BJ (cell line): ENCODE measurements around the gene ATF3. TPM values are rescaled to one million over a fixed set of nuclear protein-coding genes. Genes with fewer than 3 reads are reported as not detected.
A peak's percentile ranks its signal among the peaks of the same experiment; 100 is the strongest.

Source experiments
- CTCF ChIA-PET: fragments of 350-600 bp; formaldehyde crosslinking; extraction: SDS; loops from one replicate; lab custom pipeline; 2021; ENCODE audit warnings: antibody characterized with exemption, inconsistent platforms; lab: Yijun Ruan, JAX
- POLR2A ChIA-PET: fragments of 300-600 bp; sonication (Branson Sonifier 250); formaldehyde crosslinking; extraction: SDS; loops from one replicate; lab custom pipeline; 2021; ENCODE audit warnings: antibody characterized with exemption; lab: Charles Lee
- DNase-seq: peaks from one replicate; pipeline ENCODE4 v3.0.0-alpha.2; 2011; ENCODE audit warnings: low read depth
- H3K27me3 ChIP-seq: 2 replicates; pipeline ENCODE4 v1.6.0; 2011; ENCODE audit warnings: low read length; ENCODE audit not compliant: control insufficient read depth, insufficient read depth
- H3K36me3 ChIP-seq: 2 replicates; pipeline ENCODE4 v1.5.1; 2011; ENCODE audit warnings: low read length; ENCODE audit not compliant: control insufficient read depth, insufficient read depth
- H3K4me3 ChIP-seq: 2 replicates; pipeline ENCODE4 v1.5.1; 2011; ENCODE audit warnings: low read depth, mild to moderate bottlenecking, control low read depth, low read length
- CTCF ChIP-seq: IDR thresholded peaks from 2 replicates; pipeline ENCODE4 v1.5.1; 2011; ENCODE audit warnings: low read depth, mild to moderate bottlenecking, control low read depth, inconsistent platforms, low read length, moderate library complexity; ENCODE audit not compliant: insufficient read depth
- polyA plus RNA-seq: library from polyadenylated mRNA; depleted of rRNA; stranded (reverse); fragments of >200 nt; gene quantifications from 2 replicates; pipeline ENCODE4 v1.2.3, GENCODE V29; 2011

Gene ATF3
- polyA plus RNA-seq, 1 experiment, result 5.6 TPM

GRCh38 chr1:212628813-212629415 is 20.4 kb downstream of the ATF3 start:
- CTCF ChIA-PET, result interaction anchor here (0.7 to 5.7 kb wide), 5 partner anchors 10 to 159 kb away, joined by 3 to 31 read pairs (median 6); no protein-coding TSS in a partner anchor
- POLR2A ChIA-PET, result no interaction called here
- no peak for TF ChIP-seq CTCF
- Histone ChIP-seq H3K36me3 (no peaks in the 10 kb centered on the region), H3K27me3 (peaks cover 12% of the 10 kb centered on the region), H3K4me3 (no peak overlapping the region)
- no peak for DNase-seq

GRCh38 chr1:212629450-212630157 is 21.0 kb downstream of the ATF3 start:
- ChIA-PET CTCF (interaction anchor here (1.0 to 5.7 kb wide), 7 partner anchors 10 to 174 kb away, joined by 3 to 31 read pairs (median 6); partner anchors contain the start of gene ATF3), POLR2A (no interaction called here)
- Histone ChIP-seq H3K27me3 (peaks cover 12% of the 10 kb centered on the region), H3K4me3 (no peak overlapping the region), H3K36me3 (no peaks in the 10 kb centered on the region)
- TF ChIP-seq CTCF, result no peak
- DNase-seq, result no peak

GRCh38 chr1:212630158-212630900 is 21.8 kb downstream of the ATF3 start:
- peak; percentile 88 for TF ChIP-seq CTCF
- Histone ChIP-seq H3K27me3 (peaks cover 12% of the 10 kb centered on the region), H3K36me3 (no peaks in the 10 kb centered on the region), H3K4me3 (no peak overlapping the region)
- DNase-seq, result no peak
- ChIA-PET CTCF (interaction anchor here (1.0 to 5.7 kb wide), 11 partner anchors 9 to 174 kb away, joined by 3 to 31 read pairs (median 5); partner anchors contain the start of gene ATF3), POLR2A (no interaction called here)

GRCh38 chr1:212633161-212633560 is 24.6 kb downstream of the ATF3 start:
- CTCF ChIA-PET, result no interaction called here

More at GRCh38 chr1:212633161-212633560, 24.6 kb downstream of the ATF3 start:
- Histone ChIP-seq H3K4me3 (no peak overlapping the region), H3K36me3 (no peaks in the 10 kb centered on the region), H3K27me3 (peaks cover 1% of the 10 kb centered on the region)
- TF ChIP-seq CTCF, result no peak
- POLR2A ChIA-PET, result no interaction called here
- no peak for DNase-seq
